NOMO-1 treated with DMSO at 0.1 percent for 48 hours (cell line): Measurements from ENCODE around the gene CT45A9.
"Not testable (repeated sequence)": the region's sequence is repeated elsewhere in the genome, so short reads cannot be mapped to it uniquely, and the experiment has no call there.

Experiments
- DNase-seq: peaks from one replicate; lab custom pipeline; 2025; ENCODE audit not compliant: unreplicated experiment; lab: John Stamatoyannopoulos, UW

The CT45A9 gene

GRCh38 chrX:135871712-135872111, at the start of gene CT45A9:
Gene CT45A9, minus strand, starts transcription at chrX:135871812. Its CDS starts 3,751 bp downstream, at chrX:135868061.
- DNase-seq: not testable (repeated sequence)

DNA sequence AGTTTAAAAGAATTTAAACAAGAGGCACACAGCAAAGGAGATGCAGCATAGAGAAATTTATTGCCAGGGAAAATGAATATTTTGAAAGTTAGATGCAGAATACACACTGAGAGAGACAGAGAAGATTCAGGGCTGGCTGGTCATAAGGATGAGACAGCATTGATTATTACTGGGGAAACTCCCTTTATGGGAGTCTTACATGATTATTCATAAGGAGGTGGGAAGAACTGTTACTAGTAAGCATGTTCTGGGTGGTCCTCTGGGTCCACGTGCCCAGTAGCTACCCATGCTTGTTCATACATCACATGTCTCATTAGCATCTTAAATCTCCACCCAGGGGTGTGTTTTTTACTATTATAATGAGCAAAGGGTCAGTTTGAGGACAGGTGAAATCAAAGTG, 48.9 kb upstream of the CT45A9 start:
- not testable (repeated sequence) for DNase-seq

GRCh38 chrX:135914404-135914803, 42.8 kb upstream of the CT45A9 start:
- no peak for DNase-seq

- DNase-seq: no peak
Observed at GRCh38 chrX:135910251-135910650, 38.6 kb upstream of the CT45A9 start.

DNA sequence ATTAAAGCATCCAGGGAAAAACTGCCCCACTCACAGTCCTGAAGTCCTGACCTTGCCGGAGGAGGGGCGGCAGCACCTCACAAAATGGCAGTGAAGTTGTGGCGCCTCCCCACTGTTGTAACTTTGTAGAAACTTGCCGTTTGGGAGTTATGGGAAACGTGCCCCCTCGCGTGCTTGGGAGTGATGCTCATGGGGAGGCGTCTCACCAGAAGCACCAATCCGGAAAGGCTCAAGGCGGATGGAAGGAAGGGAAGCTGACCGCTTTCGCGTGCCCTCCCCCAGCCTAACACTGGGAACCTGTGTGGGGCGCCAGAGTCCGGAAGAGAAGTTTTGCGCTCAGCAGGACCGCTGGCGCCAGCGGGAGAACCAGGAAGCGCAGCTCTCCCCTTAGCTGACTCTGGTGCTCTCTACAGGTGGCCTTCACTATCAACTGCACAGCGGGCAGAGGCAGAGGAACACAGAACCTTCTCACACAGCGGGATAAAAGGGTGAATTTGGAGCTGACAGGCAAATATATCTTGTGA, 21.7 kb upstream of the CT45A9 start, which contains the start of the genes CT45A10 and SAGE1:
Gene CT45A10, minus strand, starts transcription at position 151 of the 524 bp plus-strand sequence. CDS start 8,100 bp downstream, outside the sequence.
Gene SAGE1, plus strand, starts transcription at position 423 of the 524 bp plus-strand sequence. CDS start 2,527 bp downstream, outside the sequence.
- DNase-seq: no peak

DNA sequence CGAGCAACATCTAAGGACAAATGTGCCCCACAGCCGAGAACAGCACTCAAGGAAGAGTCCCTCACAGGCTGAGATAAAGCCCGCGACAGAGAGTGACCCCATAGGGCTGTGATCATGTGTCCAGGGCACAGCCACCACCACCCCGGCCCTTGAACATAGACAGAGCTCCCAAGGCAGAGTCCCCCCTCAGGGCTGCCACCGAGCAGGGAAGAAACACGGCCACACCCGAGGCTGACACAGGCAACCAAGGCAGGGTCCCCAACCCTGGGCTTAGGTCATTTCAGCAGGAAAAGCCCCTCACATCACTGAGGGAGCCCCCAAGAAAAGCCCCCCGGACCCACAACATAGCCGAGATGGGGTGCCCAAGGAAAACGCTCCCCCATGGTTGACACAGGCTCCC, 21.2 kb upstream of the CT45A9 start:
- no peak for DNase-seq

DNA sequence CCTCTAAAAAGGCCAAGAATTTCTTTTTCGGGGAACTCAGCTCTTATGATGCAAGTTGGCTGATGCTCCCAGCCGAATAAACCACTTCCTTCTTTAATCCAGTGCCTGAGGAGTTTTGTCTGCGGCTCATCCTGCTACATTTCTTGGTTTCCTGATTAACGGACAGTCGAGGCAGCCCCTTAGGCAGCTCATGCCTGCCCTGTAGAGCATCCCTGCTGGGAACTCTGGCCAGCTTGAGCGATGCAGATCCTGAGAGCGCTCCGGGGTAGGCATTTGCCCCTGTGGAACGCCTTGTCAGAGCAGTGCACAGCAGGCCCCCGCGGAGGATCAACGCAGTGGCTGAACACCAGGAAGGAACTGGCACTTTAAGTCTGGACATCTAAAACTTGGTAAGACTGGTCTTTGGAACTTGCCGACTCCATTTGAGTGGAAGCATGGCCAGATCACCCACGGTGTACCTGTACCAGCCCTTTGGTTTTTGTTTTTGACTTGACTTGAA, 18.5 kb upstream of the CT45A9 start:
- peak; percentile 9 for DNase-seq

DNA sequence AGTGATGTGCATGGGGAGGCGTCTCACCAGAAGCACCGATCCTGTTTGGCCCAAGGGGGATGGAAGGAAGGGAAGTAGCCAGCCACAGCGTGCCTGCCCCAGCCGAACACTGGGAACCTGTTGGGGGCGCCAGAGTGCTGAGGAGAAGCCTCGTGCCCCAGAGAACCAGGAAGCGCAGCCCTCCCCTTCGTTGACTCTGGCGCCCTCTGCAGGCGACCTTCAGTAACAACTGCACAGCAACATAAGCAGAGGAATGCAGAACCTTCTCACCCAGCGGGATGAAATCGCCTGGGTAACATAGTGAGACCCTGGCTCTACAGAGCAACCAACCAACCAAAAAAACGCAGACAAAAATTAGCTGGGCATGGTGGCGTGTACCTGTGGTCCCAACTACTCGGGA, 17.4 kb upstream of the CT45A9 start:
- DNase-seq: not testable (repeated sequence)

GRCh38 chrX:135888230-135888629, 16.6 kb upstream of the CT45A9 start:
- DNase-seq: not testable (repeated sequence)

DNA sequence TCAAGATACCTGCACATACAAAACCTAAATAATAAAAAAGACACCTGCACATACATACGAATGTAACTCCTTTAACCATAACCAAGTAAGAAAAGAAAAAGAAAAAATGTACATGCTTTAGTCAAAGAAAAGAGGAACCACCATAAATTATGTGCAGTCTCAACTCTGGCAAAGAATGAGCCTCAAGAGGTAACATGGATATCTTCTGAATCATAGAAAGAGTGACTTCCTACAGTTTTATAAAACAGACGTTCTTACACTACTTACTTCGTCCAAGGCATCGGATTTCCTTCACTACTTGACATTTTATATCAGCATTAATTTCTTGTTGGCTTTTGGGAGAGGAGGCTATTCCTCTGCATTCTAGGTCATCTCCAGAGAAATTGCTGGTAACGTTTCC, 11.1 kb upstream of the CT45A9 start:
- not testable (repeated sequence) for DNase-seq

DNA sequence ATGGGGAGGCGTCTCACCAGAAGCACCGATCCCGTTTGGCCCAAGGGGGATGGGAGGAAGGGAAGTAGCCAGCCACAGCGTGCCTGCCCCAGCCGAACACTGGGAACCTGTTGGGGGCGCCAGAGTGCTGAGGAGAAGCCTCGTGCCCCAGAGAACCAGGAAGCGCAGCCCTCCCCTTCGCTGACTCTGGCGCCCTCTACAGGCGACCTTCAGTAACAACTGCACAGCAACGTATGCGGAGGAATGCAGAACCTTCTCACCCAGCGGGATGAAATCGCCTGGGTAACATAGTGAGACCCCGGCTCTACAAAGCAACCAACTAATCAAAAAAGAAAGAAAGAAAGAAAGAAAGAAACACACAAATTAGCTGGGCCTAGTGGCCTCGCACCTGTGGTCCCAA, 17.2 kb downstream of the CT45A9 start, which contains the start of gene CT45A8:
Gene CT45A8, minus strand, starts transcription at position 101 of the 400 bp plus-strand sequence. CDS start 3,755 bp downstream, outside the sequence.
- not testable (repeated sequence) for DNase-seq

DNA sequence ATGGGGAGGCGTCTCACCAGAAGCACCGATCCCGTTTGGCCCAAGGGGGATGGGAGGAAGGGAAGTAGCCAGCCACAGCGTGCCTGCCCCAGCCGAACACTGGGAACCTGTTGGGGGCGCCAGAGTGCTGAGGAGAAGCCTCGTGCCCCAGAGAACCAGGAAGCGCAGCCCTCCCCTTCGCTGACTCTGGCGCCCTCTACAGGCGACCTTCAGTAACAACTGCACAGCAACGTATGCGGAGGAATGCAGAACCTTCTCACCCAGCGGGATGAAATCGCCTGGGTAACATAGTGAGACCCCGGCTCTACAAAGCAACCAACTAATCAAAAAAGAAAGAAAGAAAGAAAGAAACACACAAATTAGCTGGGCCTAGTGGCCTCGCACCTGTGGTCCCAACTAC, 34.4 kb downstream of the CT45A9 start, which contains the start of gene CT45A7:
Gene CT45A7, minus strand, starts transcription at position 101 of the 400 bp plus-strand sequence. CDS start 3,747 bp downstream, outside the sequence.
- not testable (repeated sequence) for DNase-seq

DNA sequence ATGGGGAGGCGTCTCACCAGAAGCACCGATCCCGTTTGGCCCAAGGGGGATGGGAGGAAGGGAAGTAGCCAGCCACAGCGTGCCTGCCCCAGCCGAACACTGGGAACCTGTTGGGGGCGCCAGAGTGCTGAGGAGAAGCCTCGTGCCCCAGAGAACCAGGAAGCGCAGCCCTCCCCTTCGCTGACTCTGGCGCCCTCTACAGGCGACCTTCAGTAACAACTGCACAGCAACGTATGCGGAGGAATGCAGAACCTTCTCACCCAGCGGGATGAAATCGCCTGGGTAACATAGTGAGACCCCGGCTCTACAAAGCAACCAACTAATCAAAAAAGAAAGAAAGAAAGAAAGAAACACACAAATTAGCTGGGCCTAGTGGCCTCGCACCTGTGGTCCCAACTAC, 51.7 kb downstream of the CT45A9 start, which contains the start of gene CT45A2:
Gene CT45A2, minus strand, starts transcription at position 101 of the 400 bp plus-strand sequence. CDS start 3,747 bp downstream, outside the sequence.
- not testable (repeated sequence) for DNase-seq
